ENCODE measurements around the gene A2M.
A peak's percentile ranks its signal among the peaks of the same experiment; 100 is the strongest.

A2M gene

DNA sequence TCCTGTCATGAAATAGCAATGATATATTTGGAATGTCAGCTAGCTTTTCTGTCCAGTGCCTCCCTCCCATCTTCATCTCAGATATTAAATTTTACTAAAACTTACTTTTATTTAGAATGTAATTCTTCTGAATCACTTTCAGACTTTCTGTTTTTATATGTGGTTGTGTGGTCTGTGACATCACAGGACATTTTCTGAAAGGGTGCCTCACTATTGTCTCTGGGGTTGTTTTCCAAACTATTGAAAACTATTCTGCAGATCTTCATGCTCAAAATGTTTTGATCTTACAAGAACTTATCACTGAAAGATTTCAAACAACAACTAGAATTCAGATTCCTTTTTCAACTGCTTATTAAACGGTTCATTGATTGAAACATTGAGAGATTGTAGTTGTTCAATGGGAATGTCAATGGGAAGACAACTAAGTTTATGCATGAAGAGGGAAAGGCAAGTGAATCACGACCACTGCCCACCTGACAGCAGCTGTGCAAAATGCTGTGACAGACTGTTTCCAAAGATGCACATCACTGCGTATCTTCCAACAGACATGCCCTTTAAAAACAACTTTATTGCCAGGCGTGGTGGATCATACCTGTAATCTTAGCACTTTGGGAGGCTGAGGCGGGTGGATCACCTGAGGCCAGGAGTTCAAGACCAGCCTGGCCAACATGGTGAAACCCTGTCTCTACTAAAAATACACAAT is 75.1 kb downstream of the A2M start:
- no peak for DNase-seq
- TF ChIP-seq GATA1 (IDR thresholded peaks at IDR 0.05; ENCODE audit: low read depth, low read length): no peak
- no peak for TF ChIP-seq POLR2A (IDR thresholded peaks at IDR 0.05; ENCODE audit: low read length)

- DNase-seq: peak; percentile 52 to 57
- no peak for TF ChIP-seq GATA1 (IDR thresholded peaks at IDR 0.05; ENCODE audit: low read depth, low read length)
- no peak for TF ChIP-seq POLR2A (IDR thresholded peaks at IDR 0.05; ENCODE audit: low read length)
Observed at GRCh38 chr12:9039397-9039977, 76.2 kb downstream of the A2M start.

- no peak for DNase-seq
- no peak for TF ChIP-seq POLR2A (IDR thresholded peaks at IDR 0.05; ENCODE audit: low read length)
- no peak for TF ChIP-seq GATA1 (IDR thresholded peaks at IDR 0.05; ENCODE audit: low read depth, low read length)
Observed at GRCh38 chr12:9037431-9037830, 78.3 kb downstream of the A2M start.

- DNase-seq: no peak
- TF ChIP-seq GATA1 (IDR thresholded peaks at IDR 0.05; ENCODE audit: low read depth, low read length): no peak
- TF ChIP-seq POLR2A (IDR thresholded peaks at IDR 0.05; ENCODE audit: low read length): no peak
Observed at GRCh38 chr12:9036227-9036626, 79.5 kb downstream of the A2M start.

GRCh38 chr12:9034095-9034494 is 81.6 kb downstream of the A2M start:
- no peak for DNase-seq
- TF ChIP-seq GATA1 (IDR thresholded peaks at IDR 0.05; ENCODE audit: low read depth, low read length) (no peak), POLR2A (IDR thresholded peaks at IDR 0.05; ENCODE audit: low read length) (no peak)

DNA sequence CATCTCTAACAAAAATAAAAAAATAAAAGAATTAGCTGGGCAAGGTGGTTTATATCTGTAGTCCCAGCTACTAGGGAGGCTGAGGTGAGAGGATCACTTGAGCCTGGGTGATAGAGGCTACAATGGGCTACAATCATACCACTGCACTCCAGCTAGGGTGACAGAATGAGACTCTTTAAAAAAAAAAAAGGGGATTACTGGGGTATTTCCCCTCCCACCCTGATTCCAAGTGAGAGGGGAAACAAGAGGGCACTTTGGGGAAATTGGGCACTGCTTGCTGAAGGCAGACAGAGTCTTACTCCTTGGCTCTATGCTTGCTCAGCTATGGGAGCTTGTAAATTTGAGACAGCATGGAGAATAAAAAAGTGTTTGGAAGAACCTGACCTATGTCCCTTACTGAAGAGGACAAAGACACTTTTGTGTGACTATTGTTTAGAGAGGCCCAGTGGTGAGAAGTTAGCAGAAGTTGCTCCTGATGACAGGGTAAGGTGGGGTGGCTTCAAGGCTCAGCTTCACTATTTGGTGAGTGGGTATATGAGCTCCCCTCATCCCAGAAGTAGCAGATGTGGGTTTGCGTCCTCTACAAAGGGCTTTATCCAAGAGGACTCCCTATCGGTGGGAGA is 82.3 kb downstream of the A2M start:
- DNase-seq: no peak

DNA sequence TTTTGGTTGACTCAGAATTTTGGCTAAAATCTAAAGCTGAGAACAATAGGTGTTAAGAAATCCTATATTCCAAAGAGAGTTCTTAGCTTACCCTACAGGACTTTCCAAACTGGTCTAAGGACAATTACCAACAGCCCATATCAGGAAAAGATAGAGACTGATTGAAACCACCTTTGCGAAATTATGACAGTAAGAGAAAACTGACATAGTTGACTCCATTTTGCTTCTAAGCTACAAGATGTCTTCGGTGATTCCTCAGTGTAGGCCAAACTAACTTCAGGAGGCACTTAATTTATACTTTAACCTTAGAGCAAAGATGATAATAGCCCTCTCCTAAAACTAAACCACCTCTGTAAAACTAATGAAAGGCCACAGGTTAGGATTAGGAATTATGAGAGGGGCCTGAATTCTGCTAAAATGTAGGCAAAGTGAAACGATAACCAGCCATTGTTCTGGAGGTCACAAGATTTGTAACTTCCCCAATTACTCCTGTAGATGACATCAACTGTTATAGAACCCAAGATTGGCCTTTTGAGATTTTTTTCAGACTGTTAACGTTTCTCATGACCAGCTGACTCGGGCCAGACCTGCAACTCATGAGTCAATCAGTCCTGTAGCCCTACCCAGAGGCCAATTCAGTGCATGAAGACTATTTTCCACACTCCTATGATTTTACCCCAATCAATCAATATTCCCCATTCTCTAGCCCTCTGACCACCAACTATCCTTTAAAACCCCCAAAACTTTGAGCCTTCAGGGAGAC is 83.3 kb downstream of the A2M start:
- peak in 1 of 2 experiments; percentile 9 for DNase-seq
- no peak for TF ChIP-seq GATA1 (IDR thresholded peaks at IDR 0.05; ENCODE audit: low read depth, low read length)
- no peak for TF ChIP-seq POLR2A (IDR thresholded peaks at IDR 0.05; ENCODE audit: low read length)

More for the DNA sequence above, 82.3 kb downstream of the A2M start:
- no peak for TF ChIP-seq GATA1 (IDR thresholded peaks at IDR 0.05; ENCODE audit: low read depth, low read length)
- no peak for TF ChIP-seq POLR2A (IDR thresholded peaks at IDR 0.05; ENCODE audit: low read length)

GRCh38 chr12:9030776-9031175 is 84.9 kb downstream of the A2M start:
- TF ChIP-seq GATA1 (IDR thresholded peaks at IDR 0.05; ENCODE audit: low read depth, low read length) (no peak), POLR2A (IDR thresholded peaks at IDR 0.05; ENCODE audit: low read length) (no peak)

GRCh38 chr12:9027161-9028059 is 88.3 kb downstream of the A2M start:
- TF ChIP-seq GATA1 (IDR thresholded peaks at IDR 0.05; ENCODE audit: low read depth, low read length) (no peak), POLR2A (IDR thresholded peaks at IDR 0.05; ENCODE audit: low read length) (no peak)
- no peak for DNase-seq

More at GRCh38 chr12:9030776-9031175, 84.9 kb downstream of the A2M start:
- no peak for DNase-seq

GRCh38 chr12:9024512-9024911 is 91.2 kb downstream of the A2M start:
- DNase-seq: no peak
- TF ChIP-seq GATA1 (IDR thresholded peaks at IDR 0.05; ENCODE audit: low read depth, low read length) (no peak), POLR2A (IDR thresholded peaks at IDR 0.05; ENCODE audit: low read length) (no peak)

DNA sequence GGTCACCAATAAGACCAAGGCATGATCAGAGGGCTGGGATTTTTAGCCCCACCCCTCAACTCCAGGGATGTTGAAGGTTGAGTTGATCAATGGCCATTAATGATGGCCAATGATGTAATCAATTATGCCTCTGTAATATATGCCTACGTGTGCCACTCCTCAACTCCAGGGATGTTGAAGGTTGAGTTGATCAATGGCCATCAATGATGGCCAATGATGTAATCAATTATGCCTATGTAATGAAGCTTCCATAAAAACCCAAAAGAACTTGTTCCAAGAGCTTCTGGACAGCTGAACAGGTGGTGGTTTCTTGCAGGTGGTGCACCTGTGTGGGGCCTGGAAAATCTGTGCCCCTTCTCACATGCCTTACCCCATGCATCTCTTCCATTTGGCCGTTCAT is 93.1 kb downstream of the A2M start:
- TF ChIP-seq POLR2A (IDR thresholded peaks at IDR 0.05; ENCODE audit: low read length) (no peak), GATA1 (IDR thresholded peaks at IDR 0.05; ENCODE audit: low read depth, low read length) (no peak)
- DNase-seq: no peak
